Renal pelvis (tissue), 4 donors: Measurements from ENCODE around the gene AADAC. TPM values are rescaled to one million over a fixed set of nuclear protein-coding genes. Genes with fewer than 3 reads are reported as not detected.
"Not testable (repeated sequence)": the region's sequence is repeated elsewhere in the genome, so short reads cannot be mapped to it uniquely, and the experiment has no call there.

Experiments used
- DNase-seq: peaks from one replicate; pipeline ENCODE4 v3.0.0-alpha.2; 2013
- polyA plus RNA-seq, 3 donors: library from polyadenylated mRNA; unstranded; fragments of 120-200 nt; gene quantifications; one replicate each; pipeline ENCODE4 v1.2.1, GENCODE V29; 2013; ENCODE audit not compliant: insufficient read length in 3 of 3

The AADAC gene
- polyA plus RNA-seq, 3 donors: 0.19 to 0.32 (median 0.19) TPM

DNA sequence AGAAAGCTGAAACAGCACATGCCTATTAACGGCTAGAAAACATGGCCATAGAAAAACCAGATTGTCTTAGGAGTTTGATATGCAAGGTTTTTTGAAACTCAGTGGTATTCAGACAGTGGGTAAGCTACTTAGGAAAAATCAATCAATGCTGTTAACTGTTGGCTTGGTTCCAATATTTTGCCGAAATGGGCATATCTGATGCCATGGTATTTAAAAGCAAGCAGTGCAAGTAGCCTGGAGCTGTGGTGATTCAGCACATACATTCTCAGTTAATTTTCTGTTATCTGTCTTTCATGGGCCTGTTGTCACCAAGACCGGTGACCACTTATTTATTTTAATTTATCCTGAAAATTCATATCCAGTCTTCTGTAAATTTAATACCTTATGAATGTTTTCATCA lies 42.2 kb downstream of the AADAC start:
- DNase-seq: no peak

- no peak for DNase-seq
These were observed 42.7 kb downstream of the AADAC start for GRCh38 chr3:151856641-151857040.

DNA sequence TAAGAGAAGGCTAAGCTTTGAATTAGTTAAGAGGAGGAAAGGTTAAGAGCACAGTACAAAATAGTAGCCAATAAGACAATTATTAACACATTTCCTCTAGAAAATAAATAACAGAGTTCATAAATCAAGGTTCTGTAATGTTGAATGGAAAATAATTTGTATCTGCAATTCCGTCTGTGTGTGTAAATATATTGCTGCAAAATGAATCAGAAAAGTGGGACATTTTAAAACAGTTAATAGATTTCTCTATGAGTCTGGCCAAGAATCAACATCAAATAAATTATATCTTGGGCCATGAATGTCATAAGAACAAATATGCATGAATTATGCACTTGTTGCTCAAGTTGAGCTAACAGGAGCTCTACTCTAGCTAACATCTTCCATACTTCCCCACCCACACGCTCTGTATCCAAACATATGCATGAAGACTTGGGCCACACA lies 45.3 kb downstream of the AADAC start:
- DNase-seq: no peak

- no peak for DNase-seq
These were observed 46.0 kb downstream of the AADAC start for GRCh38 chr3:151859905-151860304.

DNA sequence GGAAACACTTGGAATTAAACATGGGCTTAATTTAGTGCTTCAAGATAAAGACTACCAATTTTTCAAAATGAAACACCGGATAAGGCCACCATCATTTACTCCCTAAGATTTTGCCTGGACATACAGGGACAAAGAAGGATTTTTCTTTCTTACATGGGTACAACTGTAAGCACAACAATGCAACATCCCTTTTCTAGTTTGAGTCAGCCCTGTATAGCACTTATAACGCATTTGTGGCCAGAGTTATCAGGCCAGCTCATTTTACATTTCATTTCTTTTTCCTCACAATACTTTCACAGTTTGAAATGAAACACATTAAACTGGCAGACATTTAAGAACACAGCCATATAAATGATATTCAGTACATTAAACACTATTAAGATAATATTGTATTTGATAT lies 49.7 kb downstream of the AADAC start:
- DNase-seq: no peak

DNA sequence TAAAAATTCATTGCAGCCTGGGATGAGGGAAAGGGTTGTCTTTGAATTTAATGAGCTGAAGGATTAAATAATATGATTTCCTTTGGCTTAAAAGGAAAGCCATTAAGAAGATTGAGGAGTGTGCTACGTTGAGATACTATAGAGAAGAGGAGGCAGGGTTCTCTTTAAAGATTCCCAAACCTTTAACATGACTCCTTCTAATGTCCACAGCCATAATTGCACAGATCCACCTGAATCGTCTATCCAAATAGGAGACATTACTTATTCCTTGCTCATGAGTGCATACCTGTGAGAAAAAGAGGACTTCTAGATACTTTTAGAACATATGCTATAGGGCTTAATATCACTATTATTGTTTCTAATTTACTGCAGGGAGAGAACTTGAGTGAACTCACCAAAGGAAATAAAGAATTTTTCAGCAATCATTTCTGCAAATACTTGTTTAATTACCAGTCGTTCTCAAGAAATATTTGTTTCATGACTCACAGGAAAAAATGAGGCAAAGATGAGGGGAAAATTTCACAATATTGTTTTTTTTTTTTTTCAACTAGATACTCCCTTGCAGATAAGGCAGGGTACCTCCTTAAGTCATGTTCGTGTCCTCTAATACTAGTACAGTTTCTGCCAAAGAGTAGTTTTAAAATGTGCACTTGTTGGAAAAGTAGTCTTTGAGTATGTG lies 50.6 kb downstream of the AADAC start:
- DNase-seq: no peak

DNA sequence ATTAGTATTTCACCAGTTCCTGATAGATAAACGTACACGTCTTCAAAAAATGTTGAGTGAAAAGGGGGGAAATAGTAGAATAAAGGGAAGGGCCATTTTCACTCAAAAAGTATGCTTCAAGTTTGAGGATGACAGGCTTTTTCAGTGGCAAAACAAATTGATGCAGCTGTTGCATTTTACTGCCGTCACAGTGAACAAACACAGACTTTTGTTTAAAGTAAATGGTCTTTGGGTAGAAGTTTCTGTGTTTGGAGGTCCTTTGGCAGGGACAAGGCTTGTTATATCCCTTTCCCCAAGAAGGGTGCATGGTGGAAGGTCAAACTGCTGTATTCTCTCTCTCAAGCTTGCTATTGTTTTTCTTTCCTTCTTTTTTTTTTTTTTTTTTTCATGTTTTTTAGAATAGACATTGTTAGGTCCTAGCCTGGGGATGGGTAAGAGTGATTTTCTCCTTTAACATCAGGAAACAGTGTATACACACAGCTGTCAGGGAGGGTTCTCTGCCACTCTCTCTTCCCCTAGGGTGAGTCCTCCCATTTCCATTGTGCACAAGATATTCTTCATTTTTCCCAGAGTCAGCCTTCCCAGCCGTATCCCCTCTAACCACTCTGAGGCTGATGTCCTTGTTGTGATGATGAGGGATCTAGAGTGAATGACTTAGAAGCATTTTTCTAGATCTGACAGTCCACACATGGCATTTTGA lies 52.9 kb downstream of the AADAC start:
- DNase-seq: peak; percentile 43

DNA sequence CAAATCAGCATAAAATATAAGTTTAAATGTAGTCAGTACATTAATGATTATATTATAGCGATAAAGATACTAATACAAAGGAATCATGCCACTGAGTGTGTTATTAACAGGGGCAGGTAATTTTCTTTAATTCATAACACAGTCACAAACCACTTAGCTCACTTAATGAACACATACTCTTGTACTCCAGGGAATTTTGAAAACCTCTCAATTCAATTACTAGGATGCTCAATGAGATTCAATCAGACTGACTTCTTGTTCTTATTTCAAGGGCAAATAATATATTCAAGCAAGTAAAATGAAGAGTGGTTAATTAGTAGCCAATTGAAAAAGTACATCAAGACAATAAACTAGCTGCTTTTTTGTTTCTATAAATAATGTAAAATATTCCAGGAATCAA lies 53.8 kb downstream of the AADAC start:
- no peak for DNase-seq

GRCh38 chr3:151869181-151869580 lies 55.3 kb downstream of the AADAC start:
- DNase-seq: no peak

DNA sequence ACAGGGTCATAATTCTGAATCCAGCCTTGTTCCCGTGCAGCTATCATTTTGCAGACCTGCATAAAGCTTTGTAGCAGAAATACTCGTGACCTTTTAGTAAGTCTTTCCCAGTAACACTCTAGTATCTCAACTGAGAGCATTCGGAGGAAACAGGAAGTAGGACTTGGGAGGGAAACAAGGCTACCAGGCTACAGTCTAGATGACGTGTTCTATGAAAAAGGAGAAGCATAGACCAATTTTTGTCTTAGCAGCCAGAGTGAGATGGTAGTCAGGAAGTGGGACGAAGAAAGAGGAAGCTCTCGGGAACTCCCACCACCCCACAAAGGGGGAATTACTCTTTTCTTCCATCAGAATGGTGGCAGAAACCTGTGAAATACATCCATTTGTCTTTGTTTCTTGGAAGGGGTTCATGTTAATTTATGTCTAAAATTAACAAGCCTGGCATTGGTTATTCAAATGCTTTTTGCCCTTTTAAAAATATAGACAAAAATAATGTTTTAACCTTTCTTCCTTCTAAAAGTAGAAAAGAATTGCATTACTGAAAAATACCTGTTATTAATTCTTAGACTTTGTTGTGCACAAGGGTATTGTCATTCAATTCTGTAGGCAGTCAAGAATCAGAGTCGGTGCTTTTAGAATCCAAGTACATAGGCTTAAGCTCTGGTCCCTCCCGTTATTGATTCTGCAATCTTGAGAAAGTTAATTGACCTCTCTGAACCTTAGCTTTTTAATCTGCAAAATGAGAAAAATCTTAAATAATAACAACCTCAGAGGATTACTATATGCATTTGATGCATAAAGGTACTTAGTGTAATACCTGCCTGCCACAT lies 57.9 kb downstream of the AADAC start:
- DNase-seq: no peak

GRCh38 chr3:151873398-151873797 lies 59.5 kb downstream of the AADAC start, which contains the start of gene SUCNR1:
Gene SUCNR1, plus strand, starts transcription at chr3:151873643. Its CDS starts 6,250 bp downstream, at chr3:151879893.
- no peak for DNase-seq

DNA sequence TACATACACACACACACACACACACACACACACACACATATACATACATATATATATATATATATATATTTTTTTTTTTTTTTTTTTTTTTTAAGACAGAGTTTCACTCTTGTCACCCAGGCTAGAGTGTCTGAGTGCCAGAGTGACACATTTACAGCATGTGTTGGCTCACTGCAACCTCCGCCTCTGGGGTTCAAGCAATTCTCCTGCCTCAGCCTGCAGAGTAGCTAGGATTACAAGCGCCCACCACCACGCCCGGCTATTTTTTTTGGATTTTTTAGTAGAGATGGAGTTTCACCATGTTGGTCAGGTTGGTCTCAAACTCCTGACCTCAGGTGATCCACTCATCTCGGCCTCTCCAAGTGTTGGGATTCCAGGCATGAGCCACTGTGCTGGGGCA lies 60.2 kb downstream of the AADAC start:
- not testable (repeated sequence) for DNase-seq

GRCh38 chr3:151875759-151876158 lies 61.8 kb downstream of the AADAC start:
- DNase-seq: no peak

DNA sequence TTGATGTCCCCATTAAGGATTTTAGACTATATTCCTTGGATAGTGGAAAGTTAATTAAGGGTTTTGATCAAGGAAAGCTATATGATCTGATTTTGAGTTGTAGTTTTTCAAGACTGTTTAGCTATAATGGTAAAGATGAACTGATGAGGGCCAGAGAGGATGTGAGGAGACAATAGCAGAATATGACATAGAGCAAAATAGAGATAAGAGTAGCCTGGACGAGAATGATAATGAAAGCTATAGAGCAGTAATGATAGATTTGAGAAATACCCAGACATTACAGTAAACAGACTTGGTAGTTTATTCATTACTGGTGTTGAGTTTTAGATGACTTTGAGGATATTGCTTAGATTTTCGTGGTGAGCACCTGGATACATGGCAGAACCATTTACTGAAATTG lies 63.4 kb downstream of the AADAC start:
- no peak for DNase-seq

Other genes with a start within 250 kb of the AADAC start
- not detected for gene AADACL2, start 80.2 kb upstream of the AADAC start, polyA plus RNA-seq
- gene SUCNR1, start 59.5 kb downstream of the AADAC start, polyA plus RNA-seq: 1 to 10 TPM; 5.5 to 6.6 (median 6.5) TPM